HEK293 (cell line): ENCODE measurements around the gene CCDC73.

Source experiments
- CTCF ChIA-PET: fragments of 350-600 bp; formaldehyde crosslinking; extraction: SDS; loops from one replicate; lab custom pipeline; 2021; ENCODE audit warnings: antibody characterized with exemption; lab: Yijun Ruan, JAX
- POLR2A ChIA-PET: fragments of 300-600 bp; formaldehyde crosslinking; extraction: SDS; loops from one replicate; lab custom pipeline; 2020; ENCODE audit warnings: antibody characterized with exemption, inconsistent platforms; lab: Yijun Ruan, JAX
- H3K27ac ChIP-seq: fragments of 200-500 bp; sonication (Bioruptor generic); 2 replicates; pipeline ENCODE4 v1.5.1; 2014; ENCODE audit warnings: low read depth, low read length, control low read depth, inconsistent platforms; ENCODE audit errors: extremely low read depth
- H3K36me3 ChIP-seq, 2 experiments: fragments of 200-500 bp in 1 of 2; sonication (Bioruptor generic) in 1 of 2; 1 replicate in 1 of 2; 2 replicates in 1 of 2; pipeline ENCODE4 v1.5.1; 2014 to 2017; ENCODE audit warnings: inconsistent platforms in 2 of 2, low read length in 2 of 2; ENCODE audit not compliant: control insufficient read depth in 2 of 2, insufficient read depth in 1 of 2
- H3K4me1 ChIP-seq: fragments of 200-500 bp; sonication (Bioruptor generic); 2 replicates; pipeline ENCODE4 v1.5.1; 2014; ENCODE audit warnings: mild to moderate bottlenecking, low read length, inconsistent platforms; ENCODE audit not compliant: control insufficient read depth, insufficient read depth
- H3K4me3 ChIP-seq: 2 replicates; pipeline ENCODE4 v1.5.1; 2011; ENCODE audit warnings: low read depth, mild to moderate bottlenecking, control low read depth, low read length, moderate library complexity
- H3K9me3 ChIP-seq: fragments of 200-500 bp; sonication (Bioruptor generic); 2 replicates; pipeline ENCODE4 v1.5.1; 2014; ENCODE audit warnings: low read depth, low read length, inconsistent platforms; ENCODE audit not compliant: control insufficient read depth, insufficient read depth
- GFI1B ChIP-seq: fragments of 450-650 bp; formaldehyde crosslinking; IDR thresholded peaks from 2 replicates; pipeline ENCODE4 v1.5.1; 2016; ENCODE audit warnings: missing biosample characterization, missing genetic modification characterization
- GLIS1 ChIP-seq: fragments of 450-650 bp; formaldehyde crosslinking; IDR thresholded peaks from 2 replicates; pipeline ENCODE4 v1.5.1; 2016; ENCODE audit warnings: missing biosample characterization, missing genetic modification characterization
- KLF1 ChIP-seq: fragments of 450-650 bp; formaldehyde crosslinking; IDR thresholded peaks from 2 replicates; pipeline ENCODE4 v1.5.1; 2016; ENCODE audit warnings: missing biosample characterization, missing genetic modification characterization
- KLF8 ChIP-seq: fragments of 450-650 bp; formaldehyde crosslinking; IDR thresholded peaks from 2 replicates; pipeline ENCODE4 v1.5.1; 2016; ENCODE audit warnings: missing biosample characterization, missing genetic modification characterization
- KLF9 ChIP-seq: fragments of 450-650 bp; formaldehyde crosslinking; IDR thresholded peaks from 2 replicates; pipeline ENCODE4 v1.5.1; 2016; ENCODE audit warnings: missing biosample characterization, missing genetic modification characterization, low read depth
- MZF1 ChIP-seq: fragments of 450-650 bp; formaldehyde crosslinking; IDR thresholded peaks from 2 replicates; pipeline ENCODE4 v1.5.1; 2017; ENCODE audit warnings: missing biosample characterization, missing genetic modification characterization, borderline replicate concordance
- SCRT2 ChIP-seq: fragments of 450-650 bp; formaldehyde crosslinking; IDR thresholded peaks from 2 replicates; pipeline ENCODE4 v1.5.1; 2016; ENCODE audit warnings: missing biosample characterization, missing genetic modification characterization
- SP7 ChIP-seq: fragments of 450-650 bp; formaldehyde crosslinking; IDR thresholded peaks from 2 replicates; pipeline ENCODE4 v1.5.1; 2016; ENCODE audit warnings: missing biosample characterization, missing genetic modification characterization
- ZBTB48 ChIP-seq: fragments of 450-650 bp; formaldehyde crosslinking; IDR thresholded peaks from 2 replicates; pipeline ENCODE4 v1.5.1; 2016; ENCODE audit warnings: missing biosample characterization, missing genetic modification characterization
- ZEB2 ChIP-seq: fragments of 450-650 bp; formaldehyde crosslinking; IDR thresholded peaks from 2 replicates; pipeline ENCODE4 v1.5.1; 2016; ENCODE audit warnings: missing biosample characterization, missing genetic modification characterization
- ZNF174 ChIP-seq: fragments of 450-650 bp; formaldehyde crosslinking; IDR thresholded peaks from 2 replicates; pipeline ENCODE4 v1.5.0; 2017; ENCODE audit warnings: missing biosample characterization, mild to moderate bottlenecking, missing genetic modification characterization
- ZNF211 ChIP-seq: fragments of 450-650 bp; formaldehyde crosslinking; IDR thresholded peaks from 2 replicates; pipeline ENCODE4 v1.5.1; 2016; ENCODE audit warnings: low read depth, missing biosample characterization, missing genetic modification characterization
- ZNF23 ChIP-seq: fragments of 450-650 bp; formaldehyde crosslinking; IDR thresholded peaks from 2 replicates; pipeline ENCODE4 v1.5.1; 2016; ENCODE audit warnings: missing biosample characterization, missing genetic modification characterization, borderline replicate concordance
- ZNF266 ChIP-seq: fragments of 450-650 bp; formaldehyde crosslinking; IDR thresholded peaks from 2 replicates; pipeline ENCODE4 v1.5.1; 2016; ENCODE audit warnings: missing biosample characterization, missing genetic modification characterization, low read depth
- ZNF311 ChIP-seq: fragments of 450-650 bp; formaldehyde crosslinking; IDR thresholded peaks from 2 replicates; pipeline ENCODE4 v1.5.1; 2017; ENCODE audit warnings: missing biosample characterization, missing genetic modification characterization, borderline replicate concordance
- ZNF341 ChIP-seq: fragments of 450-650 bp; formaldehyde crosslinking; IDR thresholded peaks from 2 replicates; pipeline ENCODE4; 2016; ENCODE audit warnings: low read depth, missing biosample characterization, missing genetic modification characterization
- ZNF404 ChIP-seq: fragments of 450-650 bp; formaldehyde crosslinking; IDR thresholded peaks from 2 replicates; pipeline ENCODE4 v1.5.1; 2017; ENCODE audit warnings: missing biosample characterization, missing genetic modification characterization
- ZNF433 ChIP-seq: fragments of 450-650 bp; formaldehyde crosslinking; IDR thresholded peaks from 2 replicates; pipeline ENCODE4 v1.5.1; 2016; ENCODE audit warnings: missing biosample characterization, missing genetic modification characterization, low read depth
- ZNF514 ChIP-seq: fragments of 450-650 bp; formaldehyde crosslinking; IDR thresholded peaks from 2 replicates; pipeline ENCODE4 v1.5.1; 2016; ENCODE audit warnings: missing biosample characterization, missing genetic modification characterization
- ZNF544 ChIP-seq: fragments of 450-650 bp; formaldehyde crosslinking; IDR thresholded peaks from 2 replicates; pipeline ENCODE4 v1.5.0; 2017; ENCODE audit warnings: missing biosample characterization, missing genetic modification characterization
- ZNF585B ChIP-seq: fragments of 450-650 bp; formaldehyde crosslinking; IDR thresholded peaks from 2 replicates; pipeline ENCODE4 v1.5.1; 2016; ENCODE audit warnings: missing biosample characterization, missing genetic modification characterization
- ZNF600 ChIP-seq: fragments of 450-650 bp; formaldehyde crosslinking; IDR thresholded peaks from 2 replicates; pipeline ENCODE4 v1.5.1; 2016; ENCODE audit warnings: missing biosample characterization, missing genetic modification characterization
- ZNF658 ChIP-seq: fragments of 450-650 bp; formaldehyde crosslinking; IDR thresholded peaks from 2 replicates; pipeline ENCODE4; 2016; ENCODE audit warnings: missing biosample characterization, missing genetic modification characterization
- ZNF664 ChIP-seq: fragments of 450-650 bp; formaldehyde crosslinking; IDR thresholded peaks from 2 replicates; pipeline ENCODE4 v1.5.1; 2016; ENCODE audit warnings: missing biosample characterization, missing genetic modification characterization
- ZNF768 ChIP-seq: fragments of 450-650 bp; formaldehyde crosslinking; IDR thresholded peaks from 2 replicates; pipeline ENCODE4 v1.5.1; 2018; ENCODE audit warnings: missing biosample characterization, mild to moderate bottlenecking, missing genetic modification characterization
- TF ChIP-seq, protein P1 (sequence below): fragments of 450-650 bp; formaldehyde crosslinking; IDR thresholded peaks from 2 replicates; pipeline ENCODE4 v1.5.1; 2017; ENCODE audit warnings: missing biosample characterization, missing genetic modification characterization
- TF ChIP-seq, protein P2 (sequence below): fragments of 450-650 bp; IDR thresholded peaks from 2 replicates; pipeline ENCODE4 v1.5.1; 2018; ENCODE audit warnings: missing biosample characterization, mild to moderate bottlenecking, missing genetic modification characterization

The CCDC73 gene

DNA sequence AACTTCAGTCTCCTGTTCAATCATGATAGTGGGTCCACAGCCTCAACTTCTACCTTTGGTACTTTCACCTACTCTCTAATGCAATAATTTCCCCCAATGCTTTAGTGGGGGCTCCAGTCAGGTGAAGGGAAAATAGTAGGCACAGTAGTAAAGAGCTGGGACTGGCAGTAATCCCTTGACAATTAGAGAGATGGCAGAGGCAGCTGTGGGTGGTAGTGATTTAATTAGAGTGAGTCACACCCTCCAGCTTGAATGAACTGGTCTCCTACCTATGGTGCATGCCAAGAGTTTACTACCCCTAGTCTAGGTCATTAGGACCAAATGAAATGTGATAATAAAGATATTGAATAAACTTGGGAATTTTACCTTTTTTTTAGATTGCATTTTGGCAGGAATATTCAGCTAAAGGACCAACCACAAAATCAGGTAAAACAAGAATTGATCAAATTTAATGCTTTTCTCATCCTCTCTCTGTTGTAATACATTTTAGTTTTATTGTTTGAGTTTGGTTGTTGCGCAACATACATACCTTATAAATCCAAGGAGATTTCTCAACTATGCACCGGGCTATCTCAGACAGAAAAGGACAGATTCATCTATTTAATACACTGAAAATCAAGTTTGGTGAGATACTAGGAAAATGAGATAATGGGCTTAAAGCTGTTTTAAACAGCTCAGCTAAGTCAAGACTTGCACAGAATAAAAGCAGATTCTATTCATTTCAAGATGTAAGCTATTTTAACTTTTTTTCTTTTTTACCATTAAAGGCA is 44.2 kb upstream of the CCDC73 start (continued):
- TF ChIP-seq, protein P1, sequence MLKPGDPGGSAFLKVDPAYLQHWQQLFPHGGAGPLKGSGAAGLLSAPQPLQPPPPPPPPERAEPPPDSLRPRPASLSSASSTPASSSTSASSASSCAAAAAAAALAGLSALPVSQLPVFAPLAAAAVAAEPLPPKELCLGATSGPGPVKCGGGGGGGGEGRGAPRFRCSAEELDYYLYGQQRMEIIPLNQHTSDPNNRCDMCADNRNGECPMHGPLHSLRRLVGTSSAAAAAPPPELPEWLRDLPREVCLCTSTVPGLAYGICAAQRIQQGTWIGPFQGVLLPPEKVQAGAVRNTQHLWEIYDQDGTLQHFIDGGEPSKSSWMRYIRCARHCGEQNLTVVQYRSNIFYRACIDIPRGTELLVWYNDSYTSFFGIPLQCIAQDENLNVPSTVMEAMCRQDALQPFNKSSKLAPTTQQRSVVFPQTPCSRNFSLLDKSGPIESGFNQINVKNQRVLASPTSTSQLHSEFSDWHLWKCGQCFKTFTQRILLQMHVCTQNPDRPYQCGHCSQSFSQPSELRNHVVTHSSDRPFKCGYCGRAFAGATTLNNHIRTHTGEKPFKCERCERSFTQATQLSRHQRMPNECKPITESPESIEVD (tag by site-specific recombination) = peak; percentile 74
- TF ChIP-seq ZEB2 (tag by site-specific recombination) (no peak), ZNF664 (tag by site-specific recombination) (peak; percentile 53; the same call in 1 of the 2 replicates), ZBTB48 (tag by site-specific recombination) (peak; percentile 27; the same call in 1 of the 2 replicates), GFI1B (tag by site-specific recombination) (peak; percentile 66; the same call in 1 of the 2 replicates), SP7 (tag by site-specific recombination) (peak; percentile 72)
- TF ChIP-seq, all 188 proteins: peak for 22

DNA sequence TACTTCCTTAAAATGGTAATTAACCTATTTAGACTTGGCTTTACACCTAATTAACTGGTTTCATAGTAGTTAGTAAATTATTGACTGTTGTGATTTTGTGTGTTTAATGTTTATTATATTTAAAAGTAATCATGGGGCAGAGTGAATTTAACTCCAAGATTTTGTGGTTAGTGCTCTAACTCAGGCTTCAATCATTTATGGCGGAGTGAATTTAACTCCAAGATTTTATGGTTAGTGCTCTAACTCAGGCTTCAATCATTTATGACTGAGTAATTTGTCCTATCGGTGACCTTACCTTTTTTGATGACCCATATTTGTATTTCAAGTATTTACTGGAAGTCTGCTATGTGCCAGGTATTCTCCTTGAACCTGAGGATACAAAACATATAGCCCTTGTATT is 42.5 kb upstream of the CCDC73 start:
- ChIA-PET CTCF (no interaction called here), POLR2A (no interaction called here)
- TF ChIP-seq ZNF174 (tag by site-specific recombination) = no peak
- no peak for TF ChIP-seq ZNF585B (tag by site-specific recombination)
- TF ChIP-seq KLF1 = no peak
- no peak for TF ChIP-seq ZNF23 (tag by site-specific recombination)
- no peak for TF ChIP-seq ZNF658 (tag by site-specific recombination)
- TF ChIP-seq MZF1 (tag by site-specific recombination) = no peak
- TF ChIP-seq ZNF311 (tag by site-specific recombination) = no peak
- TF ChIP-seq ZNF211 (tag by site-specific recombination) = no peak
- no peak for TF ChIP-seq ZNF514
- no peak for TF ChIP-seq KLF8 (tag by site-specific recombination)

DNA sequence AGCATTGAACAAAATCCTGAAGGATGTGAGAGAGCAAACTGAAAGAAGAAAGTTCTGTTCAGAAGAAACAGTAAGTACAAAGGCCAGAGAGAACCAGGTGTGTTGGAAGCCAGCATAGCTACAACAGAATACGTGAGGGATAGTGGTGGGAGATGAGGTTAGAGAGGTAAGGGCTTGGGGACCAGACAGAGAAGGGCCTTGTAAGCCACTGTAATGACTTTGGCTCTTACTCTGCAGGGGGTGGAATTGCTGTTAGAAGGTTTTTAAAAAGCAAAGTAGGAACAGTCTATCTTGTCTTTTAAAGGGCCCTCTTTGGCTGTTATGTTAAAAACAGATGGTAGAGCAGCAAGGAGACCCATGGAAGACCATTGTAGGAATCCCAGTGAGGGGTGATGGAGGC is 39.5 kb upstream of the CCDC73 start:
- CTCF ChIA-PET = interaction anchor here (0.6 to 1.0 kb wide), 3 partner anchors 33 to 876 kb away, joined by 3 to 6 read pairs (median 3); no protein-coding TSS in a partner anchor
- no peaks in the 10 kb centered on the region for H3K9me3 ChIP-seq
- H3K36me3 ChIP-seq = peaks cover 0 to 27% of the 10 kb centered on the region in 2 experiments; a peak in 1 of 3 replicates
- POLR2A ChIA-PET = no interaction called here
- no peak overlapping the region for H3K4me3 ChIP-seq
- H3K27ac ChIP-seq = no peak overlapping the region
- TF ChIP-seq ZNF266 (tag by site-specific recombination) (no peak), ZNF544 (tag by site-specific recombination) (no peak), GLIS1 (tag by site-specific recombination) (0 out of 2 replicates have a peak, but pooled peaks have one; percentile 27), ZNF433 (tag by site-specific recombination) (no peak), ZNF768 (tag by site-specific recombination) (no peak), ZNF341 (tag by site-specific recombination) (peak; percentile 51; the same call in 1 of the 2 replicates), SCRT2 (tag by site-specific recombination) (no peak), ZNF600 (tag by site-specific recombination) (peak; percentile 57; the same call in 1 of the 2 replicates), ZNF404 (no peak), KLF9 (tag by site-specific recombination) (no peak)
- TF ChIP-seq, protein P2, sequence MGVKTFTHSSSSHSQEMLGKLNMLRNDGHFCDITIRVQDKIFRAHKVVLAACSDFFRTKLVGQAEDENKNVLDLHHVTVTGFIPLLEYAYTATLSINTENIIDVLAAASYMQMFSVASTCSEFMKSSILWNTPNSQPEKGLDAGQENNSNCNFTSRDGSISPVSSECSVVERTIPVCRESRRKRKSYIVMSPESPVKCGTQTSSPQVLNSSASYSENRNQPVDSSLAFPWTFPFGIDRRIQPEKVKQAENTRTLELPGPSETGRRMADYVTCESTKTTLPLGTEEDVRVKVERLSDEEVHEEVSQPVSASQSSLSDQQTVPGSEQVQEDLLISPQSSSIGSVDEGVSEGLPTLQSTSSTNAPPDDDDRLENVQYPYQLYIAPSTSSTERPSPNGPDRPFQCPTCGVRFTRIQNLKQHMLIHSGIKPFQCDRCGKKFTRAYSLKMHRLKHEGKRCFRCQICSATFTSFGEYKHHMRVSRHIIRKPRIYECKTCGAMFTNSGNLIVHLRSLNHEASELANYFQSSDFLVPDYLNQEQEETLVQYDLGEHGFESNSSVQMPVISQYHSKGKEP = no peak
- TF ChIP-seq, all 188 proteins: peak for 3
- H3K4me1 ChIP-seq = no peaks in the 10 kb centered on the region

More for the DNA sequence above, 42.5 kb upstream of the CCDC73 start:
- Histone ChIP-seq H3K27ac (no peak overlapping the region), H3K4me1 (no peaks in the 10 kb centered on the region), H3K4me3 (no peak overlapping the region), H3K9me3 (no peaks in the 10 kb centered on the region), H3K36me3 (peaks cover 0 to 35% of the 10 kb centered on the region in 2 experiments; a peak in 1 of 3 replicates)
